ENCODE measurements around the gene BCORL1.

The BCORL1 gene

GRCh38 chrX:129963729-129964128 lies 18.7 kb upstream of the BCORL1 start:
- H3K27ac ChIP-seq, result no peak overlapping the region
- DNase-seq (ENCODE audit: low read depth, low spot score), result no peak

GRCh38 chrX:129965166-129965565 lies 17.3 kb upstream of the BCORL1 start:
- no peak overlapping the region for H3K27ac ChIP-seq
- no peak for DNase-seq (ENCODE audit: low read depth, low spot score)

GRCh38 chrX:129968968-129969367 lies 13.5 kb upstream of the BCORL1 start:
- no peak overlapping the region for H3K27ac ChIP-seq
- no peak for DNase-seq (ENCODE audit: low read depth, low spot score)

- H3K27ac ChIP-seq, result no peak overlapping the region
Observed at GRCh38 chrX:129976441-129976840, 6.0 kb upstream of the BCORL1 start.

GRCh38 chrX:129979207-129979920 lies 3.1 kb upstream of the BCORL1 start:
- no peak for DNase-seq (ENCODE audit: low read depth, low spot score)
- no peak overlapping the region for H3K27ac ChIP-seq

More at GRCh38 chrX:129976441-129976840, 6.0 kb upstream of the BCORL1 start:
- DNase-seq (ENCODE audit: low read depth, low spot score), result no peak

- no peak for DNase-seq (ENCODE audit: low read depth, low spot score)
Observed at GRCh38 chrX:129980001-129980401, 2.4 kb upstream of the BCORL1 start.

GRCh38 chrX:129980540-129981199 lies 1.8 kb upstream of the BCORL1 start:
- DNase-seq (ENCODE audit: low read depth, low spot score), result no peak
- no peak overlapping the region for H3K27ac ChIP-seq

More at GRCh38 chrX:129980001-129980401, 2.4 kb upstream of the BCORL1 start:
- no peak overlapping the region for H3K27ac ChIP-seq

- DNase-seq (ENCODE audit: low read depth, low spot score), result no peak
- no peak overlapping the region for H3K27ac ChIP-seq
Observed at GRCh38 chrX:129981200-129981553, 1.3 kb upstream of the BCORL1 start.

- H3K27ac ChIP-seq, result no peak overlapping the region
- no peak for DNase-seq (ENCODE audit: low read depth, low spot score)
Observed at GRCh38 chrX:129981752-129982299, 609 bp upstream of the BCORL1 start.

GRCh38 chrX:129983575-129984110 lies 1.2 kb downstream of the BCORL1 start:
- H3K27ac ChIP-seq, result no peak overlapping the region
- no peak for DNase-seq (ENCODE audit: low read depth, low spot score)

GRCh38 chrX:129984111-129984958 lies 1.9 kb downstream of the BCORL1 start:
- DNase-seq (ENCODE audit: low read depth, low spot score), result no peak
- H3K27ac ChIP-seq, result no peak overlapping the region

- no peak overlapping the region for H3K27ac ChIP-seq
- no peak for DNase-seq (ENCODE audit: low read depth, low spot score)
Observed at GRCh38 chrX:129987871-129988270, 5.4 kb downstream of the BCORL1 start.

GRCh38 chrX:129992181-129992580 lies 9.7 kb downstream of the BCORL1 start:
- DNase-seq (ENCODE audit: low read depth, low spot score), result no peak
- H3K27ac ChIP-seq, result no peak overlapping the region

- H3K27ac ChIP-seq, result no peak overlapping the region
- DNase-seq (ENCODE audit: low read depth, low spot score), result no peak
Observed at GRCh38 chrX:129996120-129996519, 13.7 kb downstream of the BCORL1 start.

GRCh38 chrX:129997086-129997485 lies 14.7 kb downstream of the BCORL1 start:
- DNase-seq (ENCODE audit: low read depth, low spot score), result no peak
- H3K27ac ChIP-seq, result no peak overlapping the region

- no peak for DNase-seq (ENCODE audit: low read depth, low spot score)
- H3K27ac ChIP-seq, result no peak overlapping the region
Observed at GRCh38 chrX:129998021-129998420, 15.6 kb downstream of the BCORL1 start.

- H3K27ac ChIP-seq, result no peak overlapping the region
- DNase-seq (ENCODE audit: low read depth, low spot score), result no peak
Observed at GRCh38 chrX:130001893-130002292, 19.5 kb downstream of the BCORL1 start.

- no peak overlapping the region for H3K27ac ChIP-seq
Observed at GRCh38 chrX:130002541-130002940, 20.1 kb downstream of the BCORL1 start.

GRCh38 chrX:130005089-130005807 lies 22.8 kb downstream of the BCORL1 start:
- DNase-seq (ENCODE audit: low read depth, low spot score), result no peak
- H3K27ac ChIP-seq, result no peak overlapping the region

More at GRCh38 chrX:130002541-130002940, 20.1 kb downstream of the BCORL1 start:
- DNase-seq (ENCODE audit: low read depth, low spot score), result no peak

Measured in epithelial cell of prostate (primary cell).